ENCODE measurements around the gene MROH8.
A peak's percentile ranks its signal among the peaks of the same experiment; 100 is the strongest.

The MROH8 gene

GRCh38 chr20:37095599-37096414 lies 83.5 kb downstream of the MROH8 start, which contains the start of gene RBL1:
TSS of gene RBL1 (minus strand) at chr20:37095997. CDS start at chr20:37095928, 69 bp downstream.
- H3K27ac ChIP-seq, result peak within 1 kb of the TSS; percentile 54 to 72
- DNase-seq (ENCODE audit: low spot score), result peak; percentile 85

GRCh38 chr20:37095108-37095598 lies 84.2 kb downstream of the MROH8 start:
- peak overlapping the region; percentile 54 to 72 for H3K27ac ChIP-seq
- peak overlapping the region; percentile 95 for H3K4me3 ChIP-seq
- TF ChIP-seq CTCF (IDR thresholded peaks at IDR 0.05), result no peak
- no peak for DNase-seq (ENCODE audit: low spot score)

More at GRCh38 chr20:37095599-37096414, 83.5 kb downstream of the MROH8 start, which contains the start of gene RBL1:
- peak within 1 kb of the TSS; percentile 95 for H3K4me3 ChIP-seq
- TF ChIP-seq CTCF (IDR thresholded peaks at IDR 0.05), result no peak

GRCh38 chr20:37090407-37090806 lies 88.9 kb downstream of the MROH8 start:
- no peak for DNase-seq (ENCODE audit: low spot score)
- no peak overlapping the region for H3K27ac ChIP-seq
- no peak for TF ChIP-seq CTCF (IDR thresholded peaks at IDR 0.05)
- no peak overlapping the region for H3K4me3 ChIP-seq

- Histone ChIP-seq H3K27ac (no peak overlapping the region), H3K4me3 (no peak overlapping the region)
- no peak for DNase-seq (ENCODE audit: low spot score)
- no peak for TF ChIP-seq CTCF (IDR thresholded peaks at IDR 0.05)
These were observed 97.5 kb downstream of the MROH8 start for GRCh38 chr20:37081717-37082289.

- no peak overlapping the region for H3K4me3 ChIP-seq
- TF ChIP-seq CTCF (IDR thresholded peaks at IDR 0.05), result no peak
- DNase-seq (ENCODE audit: low spot score), result no peak
These were observed 102.3 kb downstream of the MROH8 start for GRCh38 chr20:37077009-37077408.

GRCh38 chr20:37075932-37076685 lies 103.2 kb downstream of the MROH8 start:
- no peak for TF ChIP-seq CTCF (IDR thresholded peaks at IDR 0.05)
- DNase-seq (ENCODE audit: low spot score), result no peak
- Histone ChIP-seq H3K4me3 (no peak overlapping the region), H3K27ac (no peak overlapping the region)

More at GRCh38 chr20:37077009-37077408, 102.3 kb downstream of the MROH8 start:
- H3K27ac ChIP-seq, result no peak overlapping the region

Measured in coronary artery (tissue), 2 donors.